Measurements from ENCODE around the gene COL4A2. TPM values are rescaled to one million over a fixed set of nuclear protein-coding genes. Genes with fewer than 3 reads are reported as not detected.
A peak's percentile ranks its signal among the peaks of the same experiment; 100 is the strongest.

The COL4A2 gene
- total RNA-seq, 2 donors from 2014 or later = 0.84 TPM; not detected in 1

- H3K36me3 Mint-ChIP-seq = no peaks in the 10 kb centered on the region
- ATAC-seq (peak in 1 of 2 donors; percentile 24), DNase-seq (ENCODE audit: low spot score in 2 of 2) (no peak)
- H3K9me3 Mint-ChIP-seq = no peaks in the 10 kb centered on the region
- H3K27ac Mint-ChIP-seq = no peak overlapping the region
Measured at GRCh38 chr13:110423689-110424302, 116.7 kb downstream of the COL4A2 start.

GRCh38 chr13:110424569-110425443 lies 117.7 kb downstream of the COL4A2 start:
- DNase-seq (ENCODE audit: low spot score in 2 of 2) (no peak), ATAC-seq (no peak)
- Mint-ChIP-seq H3K36me3 (no peaks in the 10 kb centered on the region), H3K27ac (no peak overlapping the region), H3K9me3 (no peaks in the 10 kb centered on the region)

DNA sequence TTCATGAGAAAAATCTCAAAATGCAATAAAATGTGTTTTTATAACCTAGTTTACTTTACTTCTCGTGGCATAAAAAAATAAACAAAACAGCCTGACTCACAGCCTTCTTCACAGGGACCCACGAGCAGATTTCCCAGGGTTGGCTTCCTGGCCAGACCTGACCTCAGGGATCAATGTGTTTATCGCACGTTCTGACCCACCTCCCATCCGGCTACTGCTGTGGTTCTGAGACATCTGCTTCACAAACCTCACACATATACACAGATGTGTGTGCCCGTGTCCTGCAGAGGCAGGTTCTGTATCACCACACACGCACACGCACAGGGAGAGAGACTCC lies 118.3 kb downstream of the COL4A2 start:
- DNase-seq (ENCODE audit: low spot score in 2 of 2) (no peak), ATAC-seq (no peak)
- Mint-ChIP-seq H3K27ac (no peak overlapping the region), H3K36me3 (no peaks in the 10 kb centered on the region), H3K9me3 (no peaks in the 10 kb centered on the region)

DNA sequence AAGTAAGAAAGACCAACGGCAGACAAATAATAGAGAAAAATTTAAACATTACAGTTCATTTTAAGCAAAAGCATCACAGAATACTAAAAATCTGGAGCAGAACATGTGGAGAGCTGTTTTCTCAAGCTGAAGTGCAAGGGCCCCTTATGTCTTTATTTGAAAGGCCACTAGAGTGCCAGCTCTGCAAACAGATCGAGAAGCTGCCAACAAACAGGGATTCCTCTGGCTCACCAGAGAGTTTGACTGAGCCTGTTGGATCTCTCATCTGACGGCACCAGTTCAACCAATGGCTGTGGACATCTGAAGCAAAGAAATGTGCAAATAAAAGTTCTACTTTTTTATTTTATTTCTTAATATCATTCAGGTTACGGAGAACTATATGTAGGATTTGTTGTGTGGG lies 119.7 kb downstream of the COL4A2 start:
- H3K36me3 Mint-ChIP-seq = no peaks in the 10 kb centered on the region
- no peak for DNase-seq (ENCODE audit: low spot score in 2 of 2)
- no peak for ATAC-seq
- no peaks in the 10 kb centered on the region for H3K9me3 Mint-ChIP-seq
- H3K27ac Mint-ChIP-seq = no peak overlapping the region

- H3K36me3 Mint-ChIP-seq = no peaks in the 10 kb centered on the region
- DNase-seq (ENCODE audit: low spot score in 2 of 2) (no peak), ATAC-seq (no peak)
- no peaks in the 10 kb centered on the region for H3K9me3 Mint-ChIP-seq
- no peak overlapping the region for H3K27ac Mint-ChIP-seq
Measured at GRCh38 chr13:110428313-110428712, 121.2 kb downstream of the COL4A2 start.

DNA sequence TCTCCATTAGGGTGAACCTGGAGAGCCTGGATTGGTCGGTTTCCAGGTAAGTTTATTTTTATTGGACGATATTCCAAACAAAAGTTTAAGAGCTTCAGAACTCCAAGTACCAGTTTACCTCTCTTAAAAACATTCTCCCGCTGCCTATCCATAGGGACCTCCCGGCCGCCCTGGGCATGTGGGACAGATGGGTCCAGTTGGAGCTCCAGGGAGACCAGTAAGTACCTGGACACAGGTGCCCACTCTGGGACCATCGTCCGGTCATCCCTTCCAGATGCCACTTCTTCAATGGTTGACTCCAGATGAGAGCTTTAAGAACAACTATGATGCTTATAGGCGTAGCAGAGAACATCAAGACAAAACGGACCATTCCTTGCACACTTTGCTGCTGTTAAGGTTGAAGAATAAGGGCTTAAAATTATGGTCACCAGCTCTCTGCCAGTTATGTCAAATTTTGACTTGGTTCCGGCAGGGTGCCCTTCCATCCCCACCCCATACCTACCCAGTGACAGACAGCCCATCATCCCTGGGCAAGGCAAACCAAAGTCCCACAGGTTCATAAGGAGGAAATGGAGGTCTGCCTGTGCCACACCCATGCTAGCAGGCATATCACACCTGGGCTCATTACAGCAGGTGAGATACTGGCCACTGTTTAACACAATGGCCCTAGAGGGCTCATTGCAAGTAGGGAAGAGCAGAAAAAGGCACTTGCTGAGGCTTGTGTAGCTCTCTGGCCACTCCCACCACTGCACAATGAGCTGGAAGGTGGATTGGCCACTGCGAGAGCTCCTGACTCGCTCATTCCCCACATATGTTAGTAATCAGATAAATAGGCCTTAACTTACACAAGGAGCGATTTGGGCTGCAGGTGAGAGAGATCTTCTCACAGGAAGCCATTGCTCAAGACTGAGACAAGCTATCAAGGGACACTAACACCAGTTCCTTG lies 123.6 kb downstream of the COL4A2 start:
- H3K9me3 Mint-ChIP-seq = no peaks in the 10 kb centered on the region
- DNase-seq (ENCODE audit: low spot score in 2 of 2) = no peak
- H3K36me3 Mint-ChIP-seq = no peaks in the 10 kb centered on the region
- no peak for ATAC-seq
- no peak overlapping the region for H3K27ac Mint-ChIP-seq

GRCh38 chr13:110431425-110432294 lies 124.6 kb downstream of the COL4A2 start:
- no peaks in the 10 kb centered on the region for H3K9me3 Mint-ChIP-seq
- ATAC-seq = no peak
- no peak overlapping the region for H3K27ac Mint-ChIP-seq
- no peaks in the 10 kb centered on the region for H3K36me3 Mint-ChIP-seq
- no peak for DNase-seq (ENCODE audit: low spot score in 2 of 2)

GRCh38 chr13:110432522-110432921 lies 125.4 kb downstream of the COL4A2 start:
- H3K27ac Mint-ChIP-seq = no peak overlapping the region
- no peak for ATAC-seq
- H3K36me3 Mint-ChIP-seq = no peaks in the 10 kb centered on the region
- no peak for DNase-seq (ENCODE audit: low spot score in 2 of 2)
- H3K9me3 Mint-ChIP-seq = no peaks in the 10 kb centered on the region

GRCh38 chr13:110433014-110433413 lies 125.9 kb downstream of the COL4A2 start:
- no peak overlapping the region for H3K27ac Mint-ChIP-seq
- H3K9me3 Mint-ChIP-seq = no peaks in the 10 kb centered on the region
- no peaks in the 10 kb centered on the region for H3K36me3 Mint-ChIP-seq
- no peak for DNase-seq (ENCODE audit: low spot score in 2 of 2)
- no peak for ATAC-seq

GRCh38 chr13:110434629-110435028 lies 127.5 kb downstream of the COL4A2 start:
- Mint-ChIP-seq H3K36me3 (no peaks in the 10 kb centered on the region), H3K27ac (no peak overlapping the region), H3K9me3 (no peaks in the 10 kb centered on the region)
- no peak for ATAC-seq
- no peak for DNase-seq (ENCODE audit: low spot score in 2 of 2)

- H3K36me3 Mint-ChIP-seq = no peaks in the 10 kb centered on the region
- no peak overlapping the region for H3K27ac Mint-ChIP-seq
- H3K9me3 Mint-ChIP-seq = no peaks in the 10 kb centered on the region
- ATAC-seq (no peak), DNase-seq (ENCODE audit: low spot score in 2 of 2) (no peak)
Measured at GRCh38 chr13:110435331-110435730, 128.2 kb downstream of the COL4A2 start.

DNA sequence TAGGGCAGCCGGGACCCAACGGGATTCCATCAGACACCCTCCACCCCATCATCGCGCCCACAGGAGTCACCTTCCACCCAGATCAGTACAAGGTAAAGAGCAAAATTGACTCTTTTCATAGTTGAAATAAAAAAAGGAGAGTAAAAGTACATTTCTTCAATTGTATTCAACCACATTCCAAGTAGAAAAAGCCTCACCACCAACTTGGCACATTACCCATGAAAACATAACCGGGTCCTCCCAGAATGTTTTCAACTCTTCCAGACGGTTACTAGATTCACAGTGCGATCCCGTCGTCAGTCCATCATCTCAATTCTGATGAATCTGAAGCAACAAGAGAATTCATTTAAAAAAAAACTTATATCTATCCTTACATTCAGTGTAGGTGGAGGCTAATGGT lies 129.2 kb downstream of the COL4A2 start:
- DNase-seq (ENCODE audit: low spot score in 2 of 2) (no peak), ATAC-seq (no peak)
- Mint-ChIP-seq H3K36me3 (no peaks in the 10 kb centered on the region), H3K27ac (no peak overlapping the region), H3K9me3 (no peaks in the 10 kb centered on the region)

- H3K36me3 Mint-ChIP-seq = no peaks in the 10 kb centered on the region
- ATAC-seq (no peak), DNase-seq (ENCODE audit: low spot score in 2 of 2) (no peak)
- H3K9me3 Mint-ChIP-seq = no peaks in the 10 kb centered on the region
- no peak overlapping the region for H3K27ac Mint-ChIP-seq
Measured at GRCh38 chr13:110436786-110437370, 129.8 kb downstream of the COL4A2 start.

DNA sequence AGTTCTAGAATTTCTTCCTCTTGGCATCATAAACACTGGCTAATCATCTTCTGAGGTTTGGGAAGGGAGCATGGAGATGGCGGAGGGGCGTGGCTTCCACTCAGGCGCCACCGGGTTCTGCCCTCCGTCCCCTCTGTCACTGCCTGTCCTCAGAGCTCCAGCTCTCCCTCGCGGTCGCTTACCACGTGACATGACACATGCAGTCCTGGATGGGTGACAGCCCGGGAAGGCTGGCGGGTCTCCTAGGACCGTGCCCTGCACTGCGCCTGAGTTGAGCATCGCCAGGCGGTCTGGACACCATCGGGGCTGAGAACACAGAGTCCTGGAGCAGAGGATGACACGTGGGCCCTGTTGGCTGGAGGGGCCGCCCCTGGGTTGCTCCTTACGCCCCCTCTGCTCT lies 131.1 kb downstream of the COL4A2 start:
- Mint-ChIP-seq H3K27ac (no peak overlapping the region), H3K9me3 (no peaks in the 10 kb centered on the region), H3K36me3 (no peaks in the 10 kb centered on the region)
- ATAC-seq = no peak
- no peak for DNase-seq (ENCODE audit: low spot score in 2 of 2)

DNA sequence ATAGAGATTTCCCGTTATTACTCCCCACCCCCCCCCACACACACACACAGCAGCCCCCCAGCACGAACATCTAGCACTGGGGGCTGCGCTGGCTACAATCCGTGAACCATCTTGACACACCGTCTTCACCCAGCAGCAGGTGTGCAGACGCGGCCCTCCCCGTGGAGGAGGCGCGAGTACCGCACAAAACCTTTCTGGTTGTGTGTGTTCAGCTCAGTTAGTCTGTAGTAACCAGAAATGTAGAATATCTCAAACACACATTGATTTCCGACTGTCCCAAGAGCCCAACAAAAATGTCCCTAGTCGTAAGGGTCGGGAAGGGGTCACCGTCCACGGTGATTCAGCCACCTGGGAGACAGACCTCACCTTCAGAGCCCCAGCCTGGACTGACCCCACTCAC lies 131.7 kb downstream of the COL4A2 start:
- H3K27ac Mint-ChIP-seq = no peak overlapping the region
- H3K36me3 Mint-ChIP-seq = no peaks in the 10 kb centered on the region
- ATAC-seq (no peak), DNase-seq (ENCODE audit: low spot score in 2 of 2) (no peak)
- no peaks in the 10 kb centered on the region for H3K9me3 Mint-ChIP-seq

Measured in activated naive CD4-positive, alpha-beta T cell treated with anti-CD3 and anti-CD28 coated beads, Interleukin-2, amount 50 U/mL, for 72 hours (primary cell).